B cell (primary cell): ENCODE measurements around the gene VKORC1L1. TPM values are rescaled to one million over a fixed set of nuclear protein-coding genes. Genes with fewer than 3 reads are reported as not detected.
"Not testable (repeated sequence)": the region's sequence is repeated elsewhere in the genome, so short reads cannot be mapped to it uniquely, and the experiment has no call there.

Experiments used
- ATAC-seq: fragments of 200-7000 bp; cut with Tn5 transposase; one replicate; pipeline ENCODE4 v1.10.0; 2021; ENCODE audit warnings: low read depth, mild to moderate bottlenecking, moderate number of reproducible peaks, moderate library complexity
- CTCF ChIA-PET: fragments of 350-600 bp; sonication (Branson Sonifier 250); formaldehyde crosslinking; loops from one replicate; lab custom pipeline; 2021; ENCODE audit warnings: antibody characterized with exemption, inconsistent platforms; lab: Charles Lee
- POLR2A ChIA-PET: fragments of 350-600 bp; sonication (Branson Sonifier 250); formaldehyde crosslinking; loops from one replicate; lab custom pipeline; 2021; ENCODE audit warnings: antibody characterized with exemption; lab: Charles Lee
- DNase-seq: peaks from one replicate; pipeline ENCODE4 v3.0.0; 2013
- H2AFZ ChIP-seq: 2 replicates; pipeline ENCODE4 v1.6.1; 2012; ENCODE audit warnings: mild to moderate bottlenecking, low read depth, low read length; ENCODE audit not compliant: insufficient read depth, poor library complexity, severe bottlenecking
- H3K27ac ChIP-seq, 2 donors: 1 replicate in 1 of 2; 2 replicates in 1 of 2; pipeline ENCODE4 v1.5.1; 2012 to 2013; ENCODE audit warnings: low read length in 2 of 2, mild to moderate bottlenecking in 2 of 2, moderate library complexity in 1 of 2
- H3K27me3 ChIP-seq, 4 experiments: fragments of 200-600 bp in 1 of 4; sonication (generic) in 1 of 4; replicated peaks in 1 of 4; 1 replicate in 2 of 4; 2 replicates in 2 of 4; pipeline versions ENCODE4 v1.6.1 to v1.7.0; 2013 to 2016; ENCODE audit warnings: low read length in 3 of 4, mild to moderate bottlenecking in 2 of 4, mixed read lengths in 1 of 4, moderate library complexity in 1 of 4; ENCODE audit not compliant: insufficient read depth in 4 of 4, control insufficient read depth in 3 of 4; ENCODE audit errors: control extremely low read depth in 1 of 4
- H3K36me3 ChIP-seq, 2 experiments: replicated peaks in 1 of 2; 1 replicate in 1 of 2; 2 replicates in 1 of 2; pipeline versions ENCODE4 v1.6.1 to v1.7.1; 2013; ENCODE audit warnings: low read length in 1 of 2; ENCODE audit not compliant: insufficient read depth in 2 of 2, control insufficient read depth in 1 of 2; ENCODE audit errors: control extremely low read depth in 1 of 2, extremely low read depth in 1 of 2
- H3K4me1 ChIP-seq, 2 donors: fragments of 200-600 bp in 1 of 2; sonication (generic) in 1 of 2; 1 replicate in 1 of 2; 2 replicates in 1 of 2; pipeline versions ENCODE4 v1.5.1 to v1.6.1; 2013 to 2017; ENCODE audit warnings: low read length in 2 of 2; ENCODE audit not compliant: control insufficient read depth in 2 of 2, insufficient read depth in 2 of 2
- H3K4me2 ChIP-seq: replicated peaks from 2 replicates; pipeline ENCODE3; 2012; ENCODE audit warnings: mild to moderate bottlenecking, low read depth, low read length; ENCODE audit not compliant: poor library complexity, severe bottlenecking
- H3K4me3 ChIP-seq, 5 experiments: fragments of 200-600 bp in 1 of 5; sonication (generic) in 1 of 5; 1 replicate in 3 of 5; 2 replicates in 2 of 5; pipeline versions ENCODE4 v1.5.1 to v1.7.0; 2011 to 2016; ENCODE audit warnings: low read length in 4 of 5, mild to moderate bottlenecking in 4 of 5, low read depth in 2 of 5, control low read depth in 1 of 5, moderate library complexity in 1 of 5; ENCODE audit not compliant: insufficient read depth in 1 of 5; ENCODE audit errors: control extremely low read depth in 1 of 5, extremely low read depth in 1 of 5
- H3K79me2 ChIP-seq: fragments of 200-600 bp; sonication (generic); one replicate; pipeline ENCODE4 v1.6.0; 2016; ENCODE audit warnings: low read length; ENCODE audit not compliant: control insufficient read depth, insufficient read depth
- H3K9ac ChIP-seq: fragments of 200-600 bp; sonication (generic); 2 replicates; pipeline ENCODE4 v1.6.1; 2017; ENCODE audit warnings: mild to moderate bottlenecking, low read length, moderate library complexity
- H3K9me3 ChIP-seq, 3 donors: one replicate each; pipeline versions ENCODE4 v1.6.1 to v1.7.1; 2013; ENCODE audit warnings: low read length in 2 of 3; ENCODE audit not compliant: control insufficient read depth in 2 of 3, insufficient read depth in 1 of 3; ENCODE audit errors: control extremely low read depth in 1 of 3
- H4K20me1 ChIP-seq: 2 replicates; pipeline ENCODE4 v1.6.0; 2012; ENCODE audit warnings: mild to moderate bottlenecking, low read length; ENCODE audit not compliant: insufficient read depth, control insufficient read depth, poor library complexity, severe bottlenecking
- H3K27ac Mint-ChIP-seq: one replicate; pipeline ENCODE4 v1.8.0; 2021; ENCODE audit warnings: mixed read lengths
- H3K27me3 Mint-ChIP-seq: one replicate; pipeline ENCODE4 v1.8.0; 2021; ENCODE audit warnings: mixed read lengths
- H3K4me1 Mint-ChIP-seq: one replicate; pipeline ENCODE4 v1.8.0; 2021; ENCODE audit warnings: mixed read lengths
- H3K4me3 Mint-ChIP-seq: one replicate; pipeline ENCODE4 v1.8.0; 2021; ENCODE audit warnings: mixed read lengths
- H3K9me3 Mint-ChIP-seq: one replicate; pipeline ENCODE4 v1.8.0; 2022; ENCODE audit warnings: mixed read lengths; ENCODE audit not compliant: insufficient read depth
- CTCF ChIP-seq: fragments of 200-600 bp; IDR thresholded peaks from one replicate; pipeline ENCODE4 v1.8.0; 2022; ENCODE audit warnings: antibody characterized with exemption, mild to moderate bottlenecking
- EZH2 ChIP-seq: IDR thresholded peaks from 2 replicates; pipeline ENCODE4 v1.6.1; 2012; ENCODE audit warnings: borderline replicate concordance, low read depth, mild to moderate bottlenecking, moderate library complexity, low read length; ENCODE audit not compliant: insufficient read depth, poor library complexity, severe bottlenecking
- WGBS: methylation state at CpG from one replicate; pipeline ENCODE4 v1.1.5; 2013; ENCODE audit warnings: missing lambda C conversion rate; ENCODE audit not compliant: insufficient coverage; 5-methylcytosine and 5-hydroxymethylcytosine counted together
- intact Hi-C: fragments of 100-400 bp; cut with micrococcal nuclease; formaldehyde crosslinking; loops from one replicate; pipeline ENCODE4 v1.10.0; 2022
- polyA plus RNA-seq: library from polyadenylated mRNA; depleted of rRNA; stranded (reverse); fragments of >200 nt; gene quantifications from 2 replicates; pipeline ENCODE4 v1.2.3, GENCODE V29; 2012
- total RNA-seq, 2 donors: library from RNA; stranded (reverse); fragments of 120-200 nt in 1 of 2; gene quantifications; 1 replicate in 1 of 2; 2 replicates in 1 of 2; pipeline versions ENCODE4 v1.2.3 to v1.2.4, GENCODE V29; 2013 to 2022

VKORC1L1 gene
- total and polyA plus RNA-seq, 2 donors (not counting 1 experiment from before 2014, with no cell fraction given): 2.2 to 8.1 TPM

GRCh38 chr7:65989694-65990080 is 116.8 kb downstream of the VKORC1L1 start:
- no peak overlapping the region for H2AFZ ChIP-seq
- no peaks in the 10 kb centered on the region for H3K4me1 ChIP-seq
- no peak for ATAC-seq
- H3K79me2 ChIP-seq: no peaks in the 10 kb centered on the region
- H3K27ac ChIP-seq: no peak overlapping the region
- H4K20me1 ChIP-seq: no peaks in the 10 kb centered on the region
- H3K9me3 ChIP-seq: no peaks in the 10 kb centered on the region
- H3K9me3 Mint-ChIP-seq: no peaks in the 10 kb centered on the region
- H3K4me3 Mint-ChIP-seq: no peak overlapping the region
- peaks cover 3% of the 10 kb centered on the region for H3K27me3 Mint-ChIP-seq
- TF ChIP-seq EZH2 (no peak), CTCF (no peak)
- no peak overlapping the region for H3K4me2 ChIP-seq
- WGBS: no CpG with 5 or more reads among the region's 3 CpGs
- no peaks in the 10 kb centered on the region for H3K27me3 ChIP-seq
- DNase-seq: no peak
- intact Hi-C loops: no loop called here
- CTCF ChIA-PET: interaction anchor here (0.6 kb wide), 1 partner anchor 230 kb away, joined by 3 read pairs; no protein-coding TSS in a partner anchor
- POLR2A ChIA-PET: no interaction called here
- H3K4me1 Mint-ChIP-seq: no peaks in the 10 kb centered on the region
- H3K36me3 ChIP-seq: no peaks in the 10 kb centered on the region
- H3K4me3 ChIP-seq: no peak overlapping the region
- H3K27ac Mint-ChIP-seq: no peak overlapping the region
- H3K9ac ChIP-seq: no peak overlapping the region

DNA sequence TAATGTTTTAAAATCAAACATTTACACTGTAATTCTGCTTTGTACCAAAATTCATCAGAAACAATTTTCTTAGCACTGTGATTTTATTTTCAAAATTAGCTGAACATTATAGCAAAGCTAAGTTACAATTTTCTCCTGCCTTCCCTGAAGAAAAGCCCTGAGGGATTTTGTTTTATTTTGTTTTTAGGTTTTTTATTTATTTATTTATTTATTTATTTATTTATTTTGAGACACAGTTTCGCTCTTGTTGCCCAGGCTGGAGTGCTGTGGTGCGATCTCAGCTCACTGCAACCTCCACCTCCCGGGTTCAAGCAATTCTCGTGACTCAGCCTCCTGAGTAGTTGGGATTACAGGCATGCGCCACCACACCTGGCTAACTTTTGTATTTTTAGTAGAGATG is 119.0 kb downstream of the VKORC1L1 start:
- H3K27ac Mint-ChIP-seq, H3K27ac ChIP-seq, H3K9me3 Mint-ChIP-seq, intact Hi-C loops, ATAC-seq, H3K36me3 ChIP-seq, POLR2A ChIA-PET, H3K9me3 ChIP-seq, H3K4me3 Mint-ChIP-seq, CTCF ChIA-PET, H2AFZ ChIP-seq, H3K27me3 Mint-ChIP-seq, H3K4me2 ChIP-seq, H3K4me1 Mint-ChIP-seq, H3K9ac ChIP-seq, DNase-seq, H3K4me1 ChIP-seq, H3K79me2 ChIP-seq, H3K27me3 ChIP-seq, H3K4me3 ChIP-seq, H4K20me1 ChIP-seq: not testable (repeated sequence)
- whole genome bisulfite sequencing: 100% methylated on average over 1 of the region's 5 CpGs
